Hepatocyte (in vitro differentiated cells): ENCODE measurements around the gene GDF9. TPM values are rescaled to one million over a fixed set of nuclear protein-coding genes. Genes with fewer than 3 reads are reported as not detected.

Experiments
- DNase-seq: peaks from one replicate; pipeline ENCODE4 v3.0.0-alpha.2; 2016; ENCODE audit warnings: low spot score
- H2AFZ ChIP-seq: fragments of 200-600 bp; sonication (generic); 2 replicates; pipeline ENCODE4 v1.6.0; 2016; ENCODE audit warnings: antibody characterized with exemption, mild to moderate bottlenecking
- H3K27ac ChIP-seq: fragments of 200-600 bp; sonication (generic); 2 replicates; pipeline ENCODE4 v1.5.1; 2016; ENCODE audit warnings: mild to moderate bottlenecking
- H3K27me3 ChIP-seq: fragments of 200-600 bp; sonication (generic); 2 replicates; pipeline ENCODE4 v1.6.1; 2016
- H3K36me3 ChIP-seq: fragments of 200-600 bp; sonication (generic); replicated peaks from 2 replicates; pipeline ENCODE4 v1.5.1; 2016; ENCODE audit warnings: low read depth; ENCODE audit not compliant: insufficient read depth
- H3K4me1 ChIP-seq: fragments of 200-600 bp; sonication (generic); 2 replicates; pipeline ENCODE4 v1.5.1; 2016; ENCODE audit warnings: mild to moderate bottlenecking, moderate library complexity; ENCODE audit not compliant: insufficient read depth
- H3K4me2 ChIP-seq: fragments of 200-600 bp; sonication (generic); 2 replicates; pipeline ENCODE4 v1.6.0; 2016
- H3K4me3 ChIP-seq: fragments of 200-600 bp; sonication (generic); 2 replicates; pipeline ENCODE4 v1.5.1; 2016; ENCODE audit warnings: mild to moderate bottlenecking
- H3K79me2 ChIP-seq: fragments of 200-600 bp; sonication (generic); 2 replicates; pipeline ENCODE4 v1.6.0; 2017; ENCODE audit warnings: mild to moderate bottlenecking
- H3K9me2 ChIP-seq: fragments of 200-600 bp; sonication (generic); replicated peaks from 2 replicates; pipeline ENCODE4 v1.6.0; 2017; ENCODE audit warnings: mild to moderate bottlenecking; ENCODE audit not compliant: insufficient read depth
- H3K9me3 ChIP-seq: fragments of 200-600 bp; sonication (generic); 2 replicates; pipeline ENCODE4 v1.5.1; 2016; ENCODE audit warnings: low read depth, mild to moderate bottlenecking
- H4K20me1 ChIP-seq: fragments of 200-600 bp; sonication (generic); 2 replicates; pipeline ENCODE4 v1.6.0; 2016; ENCODE audit warnings: mild to moderate bottlenecking; ENCODE audit not compliant: insufficient read depth, poor library complexity, severe bottlenecking
- CTCF ChIP-seq: fragments of 200-600 bp; sonication (generic); IDR thresholded peaks from 2 replicates; pipeline ENCODE4 v1.5.1; 2016; ENCODE audit warnings: antibody characterized with exemption, mild to moderate bottlenecking; ENCODE audit not compliant: poor library complexity
- EZH2 ChIP-seq: fragments of 200-600 bp; sonication (generic); IDR thresholded peaks from 2 replicates; pipeline ENCODE4 v1.6.1; 2016; ENCODE audit warnings: antibody characterized with exemption, mild to moderate bottlenecking, borderline replicate concordance
- EZH2phosphoT487 ChIP-seq: fragments of 200-600 bp; sonication (generic); IDR thresholded peaks from one replicate; pipeline ENCODE4 v1.6.1; 2018; ENCODE audit warnings: antibody characterized with exemption, mild to moderate bottlenecking, low read depth, moderate library complexity; ENCODE audit not compliant: unreplicated experiment, severe bottlenecking
- WGBS: methylation state at CpG from one replicate; pipeline ENCODE4 v1.1.6; 2016; ENCODE audit warnings: low lambda C conversion rate; ENCODE audit errors: missing lambda C conversion rate; 5-methylcytosine and 5-hydroxymethylcytosine counted together
- polyA plus RNA-seq: library from polyadenylated mRNA; unstranded; fragments of >200 nt; fragmentation: Nextera tagmentation; extraction: Ambion mirVana; gene quantifications from 2 replicates; pipeline ENCODE4 v1.2.1, GENCODE V29; 2016
- total RNA-seq: library from RNA; depleted of rRNA; stranded (reverse); fragments of >200 nt; gene quantifications from 2 replicates; pipeline ENCODE4 v1.2.3, GENCODE V29; 2014

GDF9 gene
- total and polyA plus RNA-seq, 2 experiments from 2014 or later = 1.7 to 2.2 TPM

- WGBS = 47% methylated on average over 1 of the region's 1 CpG
- no peak overlapping the region for H2AFZ ChIP-seq
- H3K27ac ChIP-seq = peak overlapping the region; percentile 49
Observed at GRCh38 chr5:132849347-132849746, 16.9 kb downstream of the GDF9 start.

GRCh38 chr5:132848270-132848669, 18.0 kb downstream of the GDF9 start:
- Histone ChIP-seq H3K27me3 (no peaks in the 10 kb centered on the region), H3K36me3 (no peaks in the 10 kb centered on the region), H3K9me3 (no peaks in the 10 kb centered on the region), H3K4me3 (no peak overlapping the region), H4K20me1 (no peaks in the 10 kb centered on the region), H3K9me2 (no peaks in the 10 kb centered on the region), H3K4me1 (peaks cover 8% of the 10 kb centered on the region), H3K79me2 (no peaks in the 10 kb centered on the region), H3K4me2 (no peak overlapping the region), H2AFZ (no peak overlapping the region), H3K27ac (no peak overlapping the region)
- no peak for DNase-seq
- TF ChIP-seq EZH2phosphoT487 (no peak), CTCF (no peak), EZH2 (no peak)
- whole genome bisulfite sequencing = 94% methylated on average over 8 of the region's 8 CpGs

More at GRCh38 chr5:132849347-132849746, 16.9 kb downstream of the GDF9 start:
- H4K20me1 ChIP-seq = no peaks in the 10 kb centered on the region
- no peaks in the 10 kb centered on the region for H3K36me3 ChIP-seq
- H3K27me3 ChIP-seq = no peaks in the 10 kb centered on the region
- H3K9me2 ChIP-seq = no peaks in the 10 kb centered on the region
- H3K79me2 ChIP-seq = no peaks in the 10 kb centered on the region
- no peak overlapping the region for H3K4me2 ChIP-seq
- no peak for TF ChIP-seq CTCF
- TF ChIP-seq EZH2phosphoT487 = no peak
- no peak for TF ChIP-seq EZH2
- peak; percentile 29 for DNase-seq
- peaks cover 14% of the 10 kb centered on the region for H3K4me1 ChIP-seq
- H3K9me3 ChIP-seq = no peaks in the 10 kb centered on the region
- no peak overlapping the region for H3K4me3 ChIP-seq

GRCh38 chr5:132841305-132841704, 25.0 kb downstream of the GDF9 start:
- Histone ChIP-seq H3K79me2 (no peaks in the 10 kb centered on the region), H3K4me2 (no peak overlapping the region), H3K4me1 (peaks cover 31% of the 10 kb centered on the region), H2AFZ (no peak overlapping the region), H3K27me3 (no peaks in the 10 kb centered on the region), H3K27ac (peak overlapping the region; percentile 86), H3K9me2 (no peaks in the 10 kb centered on the region), H3K36me3 (no peaks in the 10 kb centered on the region), H4K20me1 (no peaks in the 10 kb centered on the region), H3K9me3 (no peaks in the 10 kb centered on the region), H3K4me3 (no peak overlapping the region)
- TF ChIP-seq CTCF (no peak), EZH2 (no peak), EZH2phosphoT487 (no peak)
- WGBS = 81% methylated on average over 4 of the region's 4 CpGs
- DNase-seq = no peak

- Histone ChIP-seq H3K36me3 (no peaks in the 10 kb centered on the region), H2AFZ (no peak overlapping the region), H3K27me3 (no peaks in the 10 kb centered on the region), H3K4me1 (peaks cover 31% of the 10 kb centered on the region), H3K79me2 (no peaks in the 10 kb centered on the region), H4K20me1 (no peaks in the 10 kb centered on the region), H3K9me2 (no peaks in the 10 kb centered on the region), H3K9me3 (no peaks in the 10 kb centered on the region), H3K4me2 (no peak overlapping the region), H3K4me3 (no peak overlapping the region), H3K27ac (peak overlapping the region; percentile 86)
- no peak for DNase-seq
- WGBS = 71% methylated on average over 1 of the region's 1 CpG
- TF ChIP-seq CTCF (no peak), EZH2phosphoT487 (no peak), EZH2 (no peak)
Observed at GRCh38 chr5:132840896-132841295, 25.4 kb downstream of the GDF9 start.
